Glutamatergic neuron (in vitro differentiated cells): ENCODE measurements around the gene NTSR2. TPM values are rescaled to one million over a fixed set of nuclear protein-coding genes. Genes with fewer than 3 reads are reported as not detected.
A peak's percentile ranks its signal among the peaks of the same experiment; 100 is the strongest.

Experiments
- DNase-seq: peaks from one replicate; pipeline ENCODE4 v3.0.0; 2022
- H3K27ac Mint-ChIP-seq: one replicate; pipeline ENCODE4 v1.8.0; 2020; ENCODE audit warnings: mild to moderate bottlenecking, mixed read lengths, inconsistent platforms; ENCODE audit not compliant: unreplicated experiment
- H3K27me3 Mint-ChIP-seq: one replicate; pipeline ENCODE4 v1.8.0; 2020; ENCODE audit warnings: mild to moderate bottlenecking, moderate library complexity, mixed read lengths, inconsistent platforms; ENCODE audit not compliant: unreplicated experiment
- H3K36me3 Mint-ChIP-seq: one replicate; pipeline ENCODE4 v1.8.0; 2020; ENCODE audit warnings: mild to moderate bottlenecking, mixed read lengths, inconsistent platforms; ENCODE audit not compliant: unreplicated experiment
- H3K4me1 Mint-ChIP-seq: one replicate; pipeline ENCODE4 v1.8.0; 2020; ENCODE audit warnings: mild to moderate bottlenecking, low read depth, mixed read lengths, inconsistent platforms; ENCODE audit not compliant: unreplicated experiment
- H3K4me3 Mint-ChIP-seq: one replicate; pipeline ENCODE4 v1.8.0; 2020; ENCODE audit warnings: mild to moderate bottlenecking, mixed read lengths, inconsistent platforms; ENCODE audit not compliant: unreplicated experiment
- H3K9me3 Mint-ChIP-seq: one replicate; pipeline ENCODE4 v1.8.0; 2020; ENCODE audit warnings: mild to moderate bottlenecking, moderate library complexity, mixed read lengths, inconsistent platforms; ENCODE audit not compliant: unreplicated experiment
- CTCF ChIP-seq: fragments of 200-600 bp; sonication (generic); IDR thresholded peaks from one replicate; pipeline ENCODE4 v1.5.0; 2021; ENCODE audit not compliant: partially characterized antibody, unreplicated experiment
- total RNA-seq: library from RNA; stranded (reverse); fragmentation: NEBNext Ultra II Directional; extraction: Animal tissue kit (Norgen Biotek cat#: 25700); gene quantifications from one replicate; pipeline ENCODE4 v1.2.1, GENCODE V29; 2021; ENCODE audit not compliant: unreplicated experiment

NTSR2 gene
- total RNA-seq, 1 donor from 2014 or later = not detected

GRCh38 chr2:11636593-11637295 is 33.3 kb downstream of the NTSR2 start:
- peaks cover 10% of the 10 kb centered on the region for H3K27me3 Mint-ChIP-seq
- no peak for DNase-seq
- no peaks in the 10 kb centered on the region for H3K4me1 Mint-ChIP-seq
- H3K9me3 Mint-ChIP-seq = peaks cover 6% of the 10 kb centered on the region
- H3K36me3 Mint-ChIP-seq = peaks cover 15% of the 10 kb centered on the region
- H3K4me3 Mint-ChIP-seq = no peak overlapping the region
- no peak overlapping the region for H3K27ac Mint-ChIP-seq
- no peak for TF ChIP-seq CTCF

- no peak overlapping the region for H3K4me3 Mint-ChIP-seq
Observed at GRCh38 chr2:11635141-11635540, 34.9 kb downstream of the NTSR2 start.

GRCh38 chr2:11634584-11634983 is 35.4 kb downstream of the NTSR2 start:
- TF ChIP-seq CTCF = no peak
- Mint-ChIP-seq H3K9me3 (peaks cover 4% of the 10 kb centered on the region), H3K4me3 (no peak overlapping the region), H3K27ac (no peak overlapping the region), H3K27me3 (peaks cover 9% of the 10 kb centered on the region), H3K4me1 (no peaks in the 10 kb centered on the region), H3K36me3 (peaks cover 15% of the 10 kb centered on the region)
- DNase-seq = no peak

More at GRCh38 chr2:11635141-11635540, 34.9 kb downstream of the NTSR2 start:
- Mint-ChIP-seq H3K9me3 (peaks cover 6% of the 10 kb centered on the region), H3K27ac (no peak overlapping the region), H3K36me3 (peaks cover 15% of the 10 kb centered on the region), H3K27me3 (peaks cover 9% of the 10 kb centered on the region), H3K4me1 (no peaks in the 10 kb centered on the region)
- TF ChIP-seq CTCF = no peak
- no peak for DNase-seq

GRCh38 chr2:11633923-11634478 is 36.0 kb downstream of the NTSR2 start:
- no peak for TF ChIP-seq CTCF
- Mint-ChIP-seq H3K27ac (no peak overlapping the region), H3K4me1 (no peaks in the 10 kb centered on the region), H3K27me3 (peaks cover 7% of the 10 kb centered on the region), H3K9me3 (peaks cover 4% of the 10 kb centered on the region), H3K36me3 (peaks cover 16% of the 10 kb centered on the region), H3K4me3 (no peak overlapping the region)
- no peak for DNase-seq

GRCh38 chr2:11631462-11631861 is 38.5 kb downstream of the NTSR2 start:
- TF ChIP-seq CTCF = no peak
- peaks cover 6% of the 10 kb centered on the region for H3K9me3 Mint-ChIP-seq
- peaks cover 38% of the 10 kb centered on the region for H3K36me3 Mint-ChIP-seq
- no peak overlapping the region for H3K4me3 Mint-ChIP-seq
- peaks cover 3% of the 10 kb centered on the region for H3K27me3 Mint-ChIP-seq
- H3K27ac Mint-ChIP-seq = peak overlapping the region; percentile 22
- H3K4me1 Mint-ChIP-seq = no peaks in the 10 kb centered on the region
- DNase-seq = no peak
